Anterior cingulate cortex (tissue), 58 donors: Measurements from ENCODE around the gene NKX2-2.

ENCODE experiments used
- DNase-seq, 58 donors: peaks; one replicate each; lab custom pipeline; 2025; lab: John Stamatoyannopoulos, UW

The NKX2-2 gene

DNA sequence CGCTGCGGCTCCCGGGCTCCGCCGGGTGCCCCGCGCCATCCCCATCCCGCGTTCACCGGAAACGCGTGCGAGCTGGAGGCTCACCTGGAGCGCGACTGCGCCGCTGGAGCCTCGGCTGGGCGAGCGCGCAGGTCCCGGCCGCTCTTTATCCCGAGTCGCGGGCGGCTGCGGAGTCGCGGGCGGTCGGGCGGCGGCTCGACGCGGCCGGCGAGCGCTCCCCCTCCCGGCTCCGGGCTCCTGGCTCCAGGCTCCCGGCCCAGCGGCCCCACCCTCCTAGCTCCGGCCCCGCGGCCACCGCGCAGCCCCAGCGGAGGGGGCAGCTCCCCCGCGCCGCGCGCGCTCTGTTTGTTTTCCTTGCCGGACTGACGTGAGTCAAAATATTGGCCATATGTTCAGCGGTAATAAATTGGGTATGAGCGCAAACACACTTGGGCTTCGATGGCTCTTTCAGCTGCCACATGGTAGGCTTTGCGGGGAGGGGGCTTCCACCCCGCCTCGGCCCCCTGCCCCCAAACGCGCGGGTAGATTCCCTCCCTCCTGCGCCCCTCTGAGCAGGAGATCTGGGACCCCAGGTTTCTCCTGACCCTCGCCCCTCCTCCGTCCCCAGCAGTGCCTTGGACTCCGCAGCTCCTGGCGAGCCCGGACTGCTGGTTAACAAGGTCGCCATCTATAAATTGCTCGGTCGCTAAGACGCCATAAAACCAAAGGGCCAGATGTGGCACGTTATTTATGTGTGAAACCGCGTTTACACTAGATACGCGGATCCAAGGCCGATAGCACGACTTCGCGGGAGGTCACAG is 8.8 kb upstream of the NKX2-2 start:
- peak in 31 of 58 donors; percentile 14 to 81 (median 44) for DNase-seq

DNA sequence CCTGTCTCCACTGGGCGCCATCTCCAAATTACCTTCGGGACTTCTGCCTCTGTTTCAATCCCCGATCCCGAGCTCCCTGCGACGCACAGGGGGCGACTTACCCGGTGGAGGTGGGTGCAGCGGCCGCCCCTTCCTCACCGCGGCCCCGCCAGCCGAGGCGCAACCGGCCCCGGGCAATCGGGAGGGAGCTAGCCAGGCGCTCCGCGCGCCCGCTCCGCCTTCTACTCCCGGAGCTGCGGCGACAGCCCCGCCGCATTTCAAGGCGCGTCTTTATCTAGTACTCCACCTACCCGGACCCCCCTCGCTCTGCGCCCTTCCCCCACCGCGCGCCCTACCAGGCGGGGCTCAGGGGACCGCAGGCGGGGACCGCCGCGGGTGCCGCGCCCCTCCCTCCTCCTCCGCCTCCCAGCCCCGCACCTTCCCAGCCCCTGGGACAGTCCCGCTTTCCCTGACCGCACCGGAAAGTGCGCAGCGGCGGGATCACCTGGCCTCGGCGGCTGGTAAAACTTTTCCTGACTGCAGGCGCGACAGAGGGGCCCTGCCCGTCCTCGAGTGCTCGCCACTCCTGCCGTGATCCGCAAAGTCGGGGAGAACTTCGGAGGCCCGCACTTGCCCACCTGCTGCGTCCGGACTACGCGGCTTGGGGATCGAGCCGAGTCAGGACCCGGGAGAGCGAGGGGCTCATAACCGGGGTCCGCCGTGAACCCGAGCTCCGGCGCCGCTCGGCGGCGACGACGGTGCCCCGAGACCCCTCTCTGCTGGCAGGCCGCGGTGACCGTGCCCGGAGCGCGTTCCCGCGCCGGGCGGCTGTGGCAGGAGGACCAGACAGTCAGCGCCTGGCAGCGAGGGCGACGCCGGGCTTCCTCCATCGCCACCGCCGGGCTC is 8.0 kb upstream of the NKX2-2 start:
- DNase-seq = peak in 7 of 58 donors; percentile 35 to 57 (median 44)

DNA sequence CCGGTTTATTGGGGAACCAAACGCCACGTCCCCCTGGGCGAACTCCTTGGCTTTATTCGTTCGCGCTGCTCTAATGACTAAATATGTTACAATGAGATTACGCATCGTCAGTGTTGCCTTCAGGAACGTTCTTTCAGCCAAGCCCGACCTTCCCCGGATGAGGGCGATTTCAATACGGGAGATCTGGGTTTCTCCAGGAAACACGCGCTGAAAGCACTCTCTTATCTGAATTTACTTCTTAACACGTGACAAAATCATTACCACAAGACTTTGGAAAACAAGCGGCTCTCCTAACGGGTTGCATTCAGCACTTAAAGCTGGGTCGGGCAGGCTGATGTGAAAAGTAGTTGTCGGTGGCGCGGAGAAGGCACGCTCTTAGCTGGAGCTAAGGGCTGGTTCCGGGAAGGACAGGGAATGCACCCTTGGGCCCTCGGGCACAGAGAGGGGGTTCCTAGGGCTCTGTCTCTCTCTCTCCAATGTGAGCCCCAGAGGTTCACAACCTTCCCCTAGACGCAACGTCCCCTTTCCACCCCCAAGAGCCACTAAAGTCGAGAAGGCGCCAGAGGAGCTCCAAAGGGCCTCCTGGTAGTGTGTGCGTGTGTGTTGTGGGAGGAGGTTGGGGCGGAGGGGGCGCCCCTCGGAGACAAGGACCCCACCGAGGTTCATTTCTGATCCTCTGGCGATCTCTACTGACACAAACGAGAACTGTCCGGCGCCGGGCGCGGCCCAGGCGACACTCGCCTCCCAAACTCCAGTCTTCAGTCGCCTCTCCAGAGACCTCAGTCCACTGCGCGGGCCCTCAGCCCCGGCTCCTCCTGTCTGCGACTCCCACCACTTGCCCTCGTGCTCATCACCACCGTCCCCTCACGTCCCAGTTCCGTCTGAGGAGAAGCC is 7.1 kb upstream of the NKX2-2 start:
- DNase-seq = peak in 42 of 58 donors; percentile 9 to 73 (median 48)

DNA sequence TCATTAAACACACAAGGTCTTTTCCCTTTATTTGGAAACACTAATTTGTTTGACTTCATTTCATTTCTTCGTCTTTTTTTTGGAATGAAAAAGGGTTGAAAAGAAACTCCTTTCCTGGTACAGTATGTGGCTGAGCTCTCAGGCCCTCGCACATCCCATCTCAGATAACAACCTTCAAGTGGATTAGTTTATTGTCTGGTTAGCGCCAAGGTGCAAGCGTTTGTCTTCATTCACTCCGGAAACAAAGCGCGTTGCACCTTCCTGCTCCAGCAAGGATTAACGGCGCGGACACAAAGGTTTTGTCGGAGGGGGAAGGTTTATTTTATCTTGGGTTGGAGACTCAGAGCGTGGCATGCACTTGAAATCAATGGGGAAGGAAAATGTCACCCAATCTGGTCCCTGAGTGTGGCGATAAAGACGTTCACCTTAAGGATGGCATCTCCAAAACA is 5.3 kb upstream of the NKX2-2 start:
- DNase-seq = no peak

GRCh38 chr20:21518292-21518991 is 4.6 kb upstream of the NKX2-2 start:
- no peak for DNase-seq

DNA sequence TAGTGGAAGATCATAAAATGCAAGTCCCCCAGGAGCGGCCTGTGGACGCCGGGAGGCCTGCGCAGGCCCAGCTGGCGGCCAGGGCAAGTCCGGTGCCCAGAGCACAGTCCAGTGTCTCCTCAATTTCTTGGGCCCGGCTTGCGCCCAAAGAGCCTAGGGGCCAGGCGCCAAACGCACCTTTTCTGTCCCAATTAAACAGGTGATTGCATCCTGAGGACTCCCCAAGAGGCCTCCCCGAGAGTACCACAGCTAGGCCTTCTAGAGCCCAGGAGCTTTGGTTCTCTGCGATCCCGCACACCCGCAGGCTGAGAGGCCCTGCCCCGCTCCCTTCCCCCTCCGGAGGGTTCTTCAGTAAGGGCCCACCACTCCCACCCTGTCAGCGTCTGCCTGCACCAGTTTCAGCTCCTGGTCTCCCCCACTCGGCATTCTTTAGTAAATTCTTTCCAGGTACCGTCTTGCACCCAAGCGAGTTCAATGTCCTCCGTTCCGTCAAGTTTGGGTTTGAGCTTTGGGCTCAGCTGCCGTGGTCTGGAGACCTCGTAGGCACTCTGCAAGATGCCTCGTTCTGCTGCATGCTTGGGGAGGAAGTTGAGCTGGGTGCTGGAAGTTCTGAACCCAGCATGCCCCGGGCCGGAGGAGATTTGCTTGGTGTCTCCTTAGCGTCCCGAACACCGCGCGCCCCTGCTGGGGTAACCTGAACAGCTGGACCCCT is 3.9 kb upstream of the NKX2-2 start:
- DNase-seq = no peak

GRCh38 chr20:21516861-21517565 is 3.1 kb upstream of the NKX2-2 start:
- DNase-seq = no peak

- DNase-seq = peak in 2 of 58 donors; percentile 14 to 19
These were observed 2.3 kb upstream of the NKX2-2 start for GRCh38 chr20:21516180-21516567.

- DNase-seq = peak in 28 of 58 donors; percentile 17 to 79 (median 45)
These were observed 1.7 kb upstream of the NKX2-2 start for GRCh38 chr20:21515300-21516179.

DNA sequence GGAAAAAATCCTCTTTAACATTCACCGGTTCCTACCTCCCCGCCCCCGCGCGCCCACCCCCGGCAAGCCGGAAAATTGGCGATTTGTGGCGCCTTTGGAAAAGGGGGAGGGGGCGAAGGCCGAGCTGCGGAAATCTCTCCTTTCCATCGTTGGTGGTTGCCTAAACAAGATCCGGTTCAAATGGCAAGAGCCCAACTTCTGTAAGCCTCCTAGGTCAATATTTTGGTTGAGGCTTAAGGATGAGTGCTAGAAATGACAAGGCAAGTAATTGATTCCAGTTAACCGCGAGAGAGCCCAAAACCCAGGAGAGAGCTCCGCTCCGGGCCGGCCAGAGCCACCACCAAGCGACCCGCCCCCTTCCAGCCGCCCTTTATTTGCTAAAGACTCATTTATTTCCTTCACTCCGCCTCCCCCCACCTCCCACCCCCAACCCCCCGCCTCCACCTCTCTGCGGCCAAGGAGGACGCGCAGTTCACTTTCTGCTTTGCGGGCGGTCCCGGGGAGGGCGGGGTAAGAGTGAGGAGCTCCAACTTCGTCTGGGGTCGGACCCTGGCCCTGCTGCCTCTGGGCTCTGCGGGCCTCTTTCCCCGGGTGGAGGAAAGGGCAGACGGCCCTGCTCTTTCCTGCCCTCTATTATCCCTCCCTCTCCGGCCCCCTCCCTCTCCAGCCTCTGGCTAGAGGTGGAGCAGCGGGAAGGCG is 838 bp upstream of the NKX2-2 start:
- peak in 36 of 58 donors; percentile 23 to 78 (median 54) for DNase-seq

DNA sequence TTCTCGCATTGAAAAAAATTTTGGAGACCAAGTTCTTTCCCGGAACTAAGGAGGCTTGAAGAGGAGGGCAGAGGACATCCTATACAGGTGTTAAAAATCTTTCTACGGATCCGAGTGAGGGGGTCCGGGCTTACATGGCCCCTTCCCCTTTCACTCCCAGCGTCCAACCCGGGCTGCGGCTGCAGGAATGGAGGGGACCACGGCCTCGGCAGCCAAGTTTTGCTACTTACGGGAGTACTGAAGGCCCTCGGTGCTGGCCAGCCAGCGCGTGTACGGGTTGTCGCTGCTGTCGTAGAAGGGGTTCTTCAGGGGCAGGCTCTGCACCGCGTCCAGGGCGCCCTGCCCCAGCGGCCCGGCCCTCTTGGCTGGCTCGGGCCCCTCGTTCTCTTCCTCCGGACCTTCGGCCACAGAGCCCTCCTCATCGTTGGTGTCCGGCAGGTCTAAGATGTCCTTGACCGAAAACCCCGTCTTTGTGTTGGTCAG is 642 bp downstream of the NKX2-2 start:
- DNase-seq = peak in 5 of 58 donors; percentile 26 to 59 (median 47)

- DNase-seq = peak in 34 of 58 donors; percentile 5 to 68 (median 44)
These were observed 1.2 kb downstream of the NKX2-2 start for GRCh38 chr20:21512634-21513180.

- peak in 16 of 58 donors; percentile 20 to 60 (median 47) for DNase-seq
These were observed 1.8 kb downstream of the NKX2-2 start for GRCh38 chr20:21511850-21512633.

DNA sequence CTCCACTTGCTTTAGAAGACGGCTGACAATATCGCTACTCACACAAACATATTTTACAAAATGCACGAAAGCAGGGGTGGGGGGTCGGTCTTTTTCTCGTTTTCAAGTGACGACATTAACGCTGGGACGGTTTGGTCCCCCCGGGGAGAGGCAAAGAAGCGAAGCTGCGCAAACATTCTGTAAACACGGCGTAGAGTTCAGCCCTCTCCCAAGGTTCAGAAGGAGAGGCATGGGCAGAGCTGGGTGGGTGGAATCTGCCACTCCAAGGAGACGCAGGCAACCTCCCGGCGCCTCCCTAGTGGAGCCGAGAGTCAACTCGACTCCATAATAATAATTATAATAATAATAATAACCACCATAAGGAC is 2.4 kb downstream of the NKX2-2 start:
- DNase-seq = peak in 3 of 58 donors; percentile 53 to 60 (median 55)
